Measurements from ENCODE around the gene SNX13. TPM values are rescaled to one million over a fixed set of nuclear protein-coding genes. Genes with fewer than 3 reads are reported as not detected.
A peak's percentile ranks its signal among the peaks of the same experiment; 100 is the strongest.

The SNX13 gene
- polyA plus RNA-seq, 2 of the 4 experiments (the other 2 are of a cell fraction): 13.1 to 31.6 TPM

DNA sequence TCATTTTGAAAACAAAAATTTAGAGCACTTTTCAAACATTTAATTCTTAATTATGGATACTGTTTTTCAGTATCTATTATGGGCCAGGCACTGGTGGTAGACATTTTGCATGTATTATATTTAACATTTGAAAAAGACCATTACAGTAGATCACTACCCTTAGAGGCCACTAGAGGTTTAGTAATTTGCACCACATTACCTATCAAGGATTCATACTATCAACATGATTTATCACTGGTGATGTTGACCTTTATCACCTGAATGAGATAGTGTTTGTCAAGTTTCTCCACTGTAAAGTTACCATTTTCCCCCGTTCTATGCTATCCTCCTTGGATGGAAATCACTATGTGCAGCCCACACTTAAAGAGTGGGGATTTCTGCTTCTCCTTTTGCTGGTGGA, 4.4 kb upstream of the SNX13 start:
- ChIA-PET POLR2A (no interaction called here), CTCF (no interaction called here)
- no peak for TF ChIP-seq BHLHE40 (IDR thresholded peaks at IDR 0.05; ENCODE audit: low read depth, low read length)
- no peak for TF ChIP-seq CHD4 (IDR thresholded peaks at IDR 0.05; ENCODE audit: borderline replicate concordance)
- TF ChIP-seq, protein P1, sequence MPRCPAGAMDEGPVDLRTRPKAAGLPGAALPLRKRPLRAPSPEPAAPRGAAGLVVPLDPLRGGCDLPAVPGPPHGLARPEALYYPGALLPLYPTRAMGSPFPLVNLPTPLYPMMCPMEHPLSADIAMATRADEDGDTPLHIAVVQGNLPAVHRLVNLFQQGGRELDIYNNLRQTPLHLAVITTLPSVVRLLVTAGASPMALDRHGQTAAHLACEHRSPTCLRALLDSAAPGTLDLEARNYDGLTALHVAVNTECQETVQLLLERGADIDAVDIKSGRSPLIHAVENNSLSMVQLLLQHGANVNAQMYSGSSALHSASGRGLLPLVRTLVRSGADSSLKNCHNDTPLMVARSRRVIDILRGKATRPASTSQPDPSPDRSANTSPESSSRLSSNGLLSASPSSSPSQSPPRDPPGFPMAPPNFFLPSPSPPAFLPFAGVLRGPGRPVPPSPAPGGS (IDR thresholded peaks at IDR 0.05): no peak
- no peak for TF ChIP-seq TP53 (CRISPR knock-in tag; IDR thresholded peaks at IDR 0.05)
- no peak for TF ChIP-seq RARB (CRISPR knock-in tag; IDR thresholded peaks at IDR 0.05)
- no peak for TF ChIP-seq HOXB5 (CRISPR knock-in tag; IDR thresholded peaks at IDR 0.05)
- no peak for TF ChIP-seq SREBF2 (IDR thresholded peaks at IDR 0.05)
- no peak for TF ChIP-seq NR3C1 (IDR thresholded peaks at IDR 0.05)
- no peak for TF ChIP-seq HDAC2 (IDR thresholded peaks at IDR 0.05)
- no peak for FAIRE-seq
- Histone ChIP-seq H3K9me3 (no peaks in the 10 kb centered on the region), H3K4me2 (no peak overlapping the region), H3K4me1 (peaks cover 9% of the 10 kb centered on the region; the same call in 1 of the 3 replicates), H3K4me3 (no peak overlapping the region), H3K27ac (no peak overlapping the region)
- no peak for ATAC-seq
- peak in 1 of 2 experiments; percentile 13 for DNase-seq (ENCODE audit: low read depth in 1 of 2, low spot score in 1 of 2)
- 74% methylated on average over 1 of the region's 1 CpG for WGBS (ENCODE audit: missing lambda C conversion rate)

DNA sequence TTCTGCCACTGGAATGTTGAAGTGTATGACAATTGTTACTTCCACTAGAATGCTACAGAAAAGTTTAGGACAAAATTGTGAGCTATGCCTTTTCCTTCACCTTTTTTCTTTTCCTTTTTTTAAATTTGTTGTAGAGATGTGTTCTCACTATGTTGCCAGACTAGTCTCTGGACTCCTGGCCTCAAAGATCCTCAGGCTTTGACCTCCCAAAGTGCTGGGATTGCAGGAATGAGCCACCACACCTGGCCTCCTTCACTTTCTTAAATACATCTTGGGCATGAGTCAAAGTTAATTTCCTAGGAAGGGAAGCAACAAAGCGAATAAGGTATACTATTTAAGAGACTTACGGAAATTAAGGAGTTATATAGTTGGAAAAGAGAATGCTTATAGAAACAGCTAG, 2.7 kb upstream of the SNX13 start:
- ChIA-PET CTCF (no interaction called here), POLR2A (no interaction called here)
- Histone ChIP-seq H3K4me3 (no peak overlapping the region), H3K27ac (no peak overlapping the region), H3K4me2 (no peak overlapping the region), H3K4me1 (peaks cover 11% of the 10 kb centered on the region; the same call in 2 of the 3 replicates), H3K9me3 (no peaks in the 10 kb centered on the region)
- DNase-seq (ENCODE audit: low read depth in 1 of 2, low spot score in 1 of 2) (no peak), ATAC-seq (no peak), FAIRE-seq (no peak)
- TF ChIP-seq BHLHE40 (IDR thresholded peaks at IDR 0.05; ENCODE audit: low read depth, low read length): no peak
- TF ChIP-seq, protein P1 (IDR thresholded peaks at IDR 0.05): no peak
- no peak for TF ChIP-seq HOXB13 (CRISPR knock-in tag; IDR thresholded peaks at IDR 0.05; ENCODE audit: low read depth)
- TF ChIP-seq, protein P2, sequence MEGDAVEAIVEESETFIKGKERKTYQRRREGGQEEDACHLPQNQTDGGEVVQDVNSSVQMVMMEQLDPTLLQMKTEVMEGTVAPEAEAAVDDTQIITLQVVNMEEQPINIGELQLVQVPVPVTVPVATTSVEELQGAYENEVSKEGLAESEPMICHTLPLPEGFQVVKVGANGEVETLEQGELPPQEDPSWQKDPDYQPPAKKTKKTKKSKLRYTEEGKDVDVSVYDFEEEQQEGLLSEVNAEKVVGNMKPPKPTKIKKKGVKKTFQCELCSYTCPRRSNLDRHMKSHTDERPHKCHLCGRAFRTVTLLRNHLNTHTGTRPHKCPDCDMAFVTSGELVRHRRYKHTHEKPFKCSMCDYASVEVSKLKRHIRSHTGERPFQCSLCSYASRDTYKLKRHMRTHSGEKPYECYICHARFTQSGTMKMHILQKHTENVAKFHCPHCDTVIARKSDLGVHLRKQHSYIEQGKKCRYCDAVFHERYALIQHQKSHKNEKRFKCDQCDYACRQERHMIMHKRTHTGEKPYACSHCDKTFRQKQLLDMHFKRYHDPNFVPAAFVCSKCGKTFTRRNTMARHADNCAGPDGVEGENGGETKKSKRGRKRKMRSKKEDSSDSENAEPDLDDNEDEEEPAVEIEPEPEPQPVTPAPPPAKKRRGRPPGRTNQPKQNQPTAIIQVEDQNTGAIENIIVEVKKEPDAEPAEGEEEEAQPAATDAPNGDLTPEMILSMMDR (IDR thresholded peaks at IDR 0.05): no peak
- no peak for TF ChIP-seq RAD21 (conservative IDR thresholded peaks at IDR 0.05 in 1 of 2, IDR thresholded peaks at IDR 0.05 in 1 of 2)
- no peak for TF ChIP-seq CHD2 (IDR thresholded peaks at IDR 0.05; ENCODE audit: low read length, partially characterized antibody)
- TF ChIP-seq, protein P3, sequence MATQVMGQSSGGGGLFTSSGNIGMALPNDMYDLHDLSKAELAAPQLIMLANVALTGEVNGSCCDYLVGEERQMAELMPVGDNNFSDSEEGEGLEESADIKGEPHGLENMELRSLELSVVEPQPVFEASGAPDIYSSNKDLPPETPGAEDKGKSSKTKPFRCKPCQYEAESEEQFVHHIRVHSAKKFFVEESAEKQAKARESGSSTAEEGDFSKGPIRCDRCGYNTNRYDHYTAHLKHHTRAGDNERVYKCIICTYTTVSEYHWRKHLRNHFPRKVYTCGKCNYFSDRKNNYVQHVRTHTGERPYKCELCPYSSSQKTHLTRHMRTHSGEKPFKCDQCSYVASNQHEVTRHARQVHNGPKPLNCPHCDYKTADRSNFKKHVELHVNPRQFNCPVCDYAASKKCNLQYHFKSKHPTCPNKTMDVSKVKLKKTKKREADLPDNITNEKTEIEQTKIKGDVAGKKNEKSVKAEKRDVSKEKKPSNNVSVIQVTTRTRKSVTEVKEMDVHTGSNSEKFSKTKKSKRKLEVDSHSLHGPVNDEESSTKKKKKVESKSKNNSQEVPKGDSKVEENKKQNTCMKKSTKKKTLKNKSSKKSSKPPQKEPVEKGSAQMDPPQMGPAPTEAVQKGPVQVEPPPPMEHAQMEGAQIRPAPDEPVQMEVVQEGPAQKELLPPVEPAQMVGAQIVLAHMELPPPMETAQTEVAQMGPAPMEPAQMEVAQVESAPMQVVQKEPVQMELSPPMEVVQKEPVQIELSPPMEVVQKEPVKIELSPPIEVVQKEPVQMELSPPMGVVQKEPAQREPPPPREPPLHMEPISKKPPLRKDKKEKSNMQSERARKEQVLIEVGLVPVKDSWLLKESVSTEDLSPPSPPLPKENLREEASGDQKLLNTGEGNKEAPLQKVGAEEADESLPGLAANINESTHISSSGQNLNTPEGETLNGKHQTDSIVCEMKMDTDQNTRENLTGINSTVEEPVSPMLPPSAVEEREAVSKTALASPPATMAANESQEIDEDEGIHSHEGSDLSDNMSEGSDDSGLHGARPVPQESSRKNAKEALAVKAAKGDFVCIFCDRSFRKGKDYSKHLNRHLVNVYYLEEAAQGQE (IDR thresholded peaks at IDR 0.05): no peak
- no peak for TF ChIP-seq RNF2 (IDR thresholded peaks at IDR 0.05; ENCODE audit: borderline replicate concordance, low read depth)
- no peak for TF ChIP-seq EP300 (IDR thresholded peaks at IDR 0.05)
- no peak for TF ChIP-seq KDM5A (IDR thresholded peaks at IDR 0.05)
- TF ChIP-seq NFE2L2 (conservative IDR thresholded peaks at IDR 0.05; ENCODE audit: low read length): no peak
- no peak for TF ChIP-seq HEYL (CRISPR knock-in tag; IDR thresholded peaks at IDR 0.05)
- no peak for TF ChIP-seq CEBPB (IDR thresholded peaks at IDR 0.05)
- no peak for TF ChIP-seq ZNF302 (CRISPR knock-in tag; IDR thresholded peaks at IDR 0.05)
- TF ChIP-seq, protein P4, sequence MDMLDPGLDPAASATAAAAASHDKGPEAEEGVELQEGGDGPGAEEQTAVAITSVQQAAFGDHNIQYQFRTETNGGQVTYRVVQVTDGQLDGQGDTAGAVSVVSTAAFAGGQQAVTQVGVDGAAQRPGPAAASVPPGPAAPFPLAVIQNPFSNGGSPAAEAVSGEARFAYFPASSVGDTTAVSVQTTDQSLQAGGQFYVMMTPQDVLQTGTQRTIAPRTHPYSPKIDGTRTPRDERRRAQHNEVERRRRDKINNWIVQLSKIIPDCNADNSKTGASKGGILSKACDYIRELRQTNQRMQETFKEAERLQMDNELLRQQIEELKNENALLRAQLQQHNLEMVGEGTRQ (IDR thresholded peaks at IDR 0.05): no peak
- 87% methylated on average over 2 of the region's 2 CpGs for WGBS (ENCODE audit: missing lambda C conversion rate)

Measured in A549 (cell line).